HS-27A (cell line): ENCODE measurements around the gene GTF2I.
A peak's percentile ranks its signal among the peaks of the same experiment; 100 is the strongest.
"Not testable (repeated sequence)": the region's sequence is repeated elsewhere in the genome, so short reads cannot be mapped to it uniquely, and the experiment has no call there.

Source experiments
- DNase-seq: peaks from one replicate; pipeline ENCODE4 v3.0.0-alpha.2; 2012; ENCODE audit warnings: low read depth, missing footprints

Gene GTF2I

GRCh38 chr7:74779053-74779452 is 121.5 kb downstream of the GTF2I start:
- not testable (repeated sequence) for DNase-seq

- not testable (repeated sequence) for DNase-seq
Measured at GRCh38 chr7:74781746-74782145, 124.2 kb downstream of the GTF2I start.

GRCh38 chr7:74783595-74783994 is 126.1 kb downstream of the GTF2I start:
- not testable (repeated sequence) for DNase-seq

- peak; percentile 26 for DNase-seq
Measured at GRCh38 chr7:74788369-74789150, 131.0 kb downstream of the GTF2I start.

- not testable (repeated sequence) for DNase-seq
Measured at GRCh38 chr7:74789200-74789736, 131.8 kb downstream of the GTF2I start.

- not testable (repeated sequence) for DNase-seq
Measured at GRCh38 chr7:74797848-74798622, 140.5 kb downstream of the GTF2I start.

GRCh38 chr7:74798644-74799043 is 141.1 kb downstream of the GTF2I start:
- not testable (repeated sequence) for DNase-seq
